WTC11 (cell line): ENCODE data around the gene BCL11B. TPM values are rescaled to one million over a fixed set of nuclear protein-coding genes. Genes with fewer than 3 reads are reported as not detected.

Experiments
- ATAC-seq: fragments of 200-7000 bp; cut with Tn5 transposase; 2 replicates; pipeline ENCODE4 v1.10.0; 2021; ENCODE audit warnings: mild to moderate bottlenecking, moderate library complexity
- CTCF ChIA-PET: fragments of 300-600 bp; sonication (Branson Sonifier 250); formaldehyde crosslinking; loops from one replicate; lab custom pipeline; 2021; ENCODE audit warnings: antibody characterized with exemption; lab: Charles Lee
- POLR2A ChIA-PET: fragments of 350-600 bp; sonication (Branson Sonifier 250); formaldehyde crosslinking; loops from one replicate; lab custom pipeline; 2021; ENCODE audit warnings: antibody characterized with exemption; lab: Charles Lee
- DNase-seq: peaks from one replicate; pipeline ENCODE4 v3.0.0; 2021; ENCODE audit warnings: low spot score
- H3K27ac Mint-ChIP-seq: 2 replicates; pipeline ENCODE4 v1.8.0; 2021; ENCODE audit warnings: mixed read lengths
- H3K27me3 Mint-ChIP-seq: 2 replicates; pipeline ENCODE4 v1.8.0; 2021; ENCODE audit warnings: low read depth, mild to moderate bottlenecking, moderate library complexity, mixed read lengths
- H3K36me3 Mint-ChIP-seq: 2 replicates; pipeline ENCODE4 v1.8.0; 2021; ENCODE audit warnings: mixed read lengths
- H3K4me1 Mint-ChIP-seq: 2 replicates; pipeline ENCODE4 v1.8.0; 2022; ENCODE audit warnings: mixed read lengths
- H3K4me3 Mint-ChIP-seq: 2 replicates; pipeline ENCODE4 v1.8.0; 2021; ENCODE audit warnings: mild to moderate bottlenecking, moderate library complexity, mixed read lengths
- H3K9me3 Mint-ChIP-seq: 2 replicates; pipeline ENCODE4 v1.8.0; 2021; ENCODE audit warnings: mixed read lengths
- AR ChIP-seq: fragments of 250-450 bp; sonication (Bioruptor Pico); IDR thresholded peaks from 2 replicates; pipeline ENCODE4 v1.9.0; 2021; ENCODE audit warnings: mild to moderate bottlenecking
- CREM ChIP-seq: sonication (generic); formaldehyde crosslinking; IDR thresholded peaks from 2 replicates; pipeline ENCODE4 v1.8.1; 2022; ENCODE audit warnings: mild to moderate bottlenecking, missing genetic modification reagents, moderate library complexity
- GTF2I ChIP-seq: fragments of 250-450 bp; sonication (Bioruptor Pico); conservative IDR thresholded peaks from 2 replicates; pipeline ENCODE4 v1.4.0; 2021; ENCODE audit warnings: mild to moderate bottlenecking
- IRF2 ChIP-seq: sonication (generic); formaldehyde crosslinking; IDR thresholded peaks from 2 replicates; pipeline ENCODE4 v1.8.0; 2022; ENCODE audit warnings: low read depth, missing genetic modification reagents, borderline replicate concordance
- KAT7 ChIP-seq: sonication (generic); formaldehyde crosslinking; IDR thresholded peaks from 2 replicates; pipeline ENCODE4 v1.8.1; 2023; ENCODE audit warnings: missing genetic modification reagents, mild to moderate bottlenecking, borderline replicate concordance
- NFE2L1 ChIP-seq: sonication (generic); formaldehyde crosslinking; IDR thresholded peaks from 2 replicates; pipeline ENCODE4 v1.8.1; 2023; ENCODE audit warnings: missing genetic modification reagents
- NR1H2 ChIP-seq: sonication (generic); formaldehyde crosslinking; IDR thresholded peaks from 2 replicates; pipeline ENCODE4 v1.9.0; 2021; ENCODE audit warnings: mild to moderate bottlenecking, moderate library complexity, missing genetic modification reagents
- NR3C1 ChIP-seq: sonication (generic); formaldehyde crosslinking; conservative IDR thresholded peaks from 2 replicates; pipeline ENCODE4 v1.8.1; 2023; ENCODE audit warnings: low read depth, mild to moderate bottlenecking, missing genetic modification reagents
- SOX15 ChIP-seq: fragments of 250-450 bp; sonication (Bioruptor Pico); IDR thresholded peaks from 2 replicates; pipeline ENCODE4 v1.9.0; 2021; ENCODE audit warnings: mild to moderate bottlenecking
- USF2 ChIP-seq: sonication (generic); formaldehyde crosslinking; IDR thresholded peaks from 2 replicates; pipeline ENCODE4 v1.8.1; 2023; ENCODE audit warnings: mild to moderate bottlenecking, missing genetic modification reagents, moderate library complexity
- ZNF532 ChIP-seq: fragments of 250-450 bp; sonication (Bioruptor Pico); IDR thresholded peaks from 2 replicates; pipeline ENCODE4 v1.9.0; 2021; ENCODE audit warnings: mild to moderate bottlenecking, borderline replicate concordance
- ZNF671 ChIP-seq: fragments of 250-450 bp; sonication (Bioruptor Pico); IDR thresholded peaks from 2 replicates; pipeline ENCODE4 v1.8.0; 2021; ENCODE audit warnings: mild to moderate bottlenecking
- total RNA-seq: library from RNA; stranded (reverse); gene quantifications from 3 replicates; pipeline ENCODE4 v1.2.3, GENCODE V29; 2021

The BCL11B gene
- total RNA-seq, 1 experiment from 2014 or later: 9.1 TPM

GRCh38 chr14:99244941-99245563, 26.9 kb downstream of the BCL11B start:
- no peak for DNase-seq
- H3K9me3 Mint-ChIP-seq: no peaks in the 10 kb centered on the region
- H3K4me1 Mint-ChIP-seq: peaks cover 81% of the 10 kb centered on the region
- TF ChIP-seq ZNF532 (CRISPR knock-in tag) (0 out of 2 replicates have a peak, but pooled peaks have one; percentile 29), USF2 (CRISPR knock-in tag) (no peak)
- peaks cover 3% of the 10 kb centered on the region for H3K36me3 Mint-ChIP-seq
- peak overlapping the region; percentile 97 for H3K27ac Mint-ChIP-seq
- no peak for ATAC-seq
- ChIA-PET POLR2A (interaction anchor here (0.9 to 1.1 kb wide), 3 partner anchors 9 to 23 kb away, joined by 3 read pairs; no protein-coding TSS in a partner anchor), CTCF (interaction anchor here (1.1 to 2.4 kb wide), 3 partner anchors 14 to 75 kb away, joined by 3 to 10 read pairs (median 3); no protein-coding TSS in a partner anchor)
- H3K4me3 Mint-ChIP-seq: peak overlapping the region; percentile 73
- H3K27me3 Mint-ChIP-seq: no peaks in the 10 kb centered on the region

- Mint-ChIP-seq H3K27ac (peak overlapping the region; percentile 97), H3K4me3 (peak overlapping the region; percentile 73), H3K4me1 (peaks cover 85% of the 10 kb centered on the region), H3K9me3 (no peaks in the 10 kb centered on the region), H3K27me3 (no peaks in the 10 kb centered on the region), H3K36me3 (peaks cover 1% of the 10 kb centered on the region)
- TF ChIP-seq AR (CRISPR knock-in tag) (no peak), KAT7 (CRISPR knock-in tag) (no peak), NR1H2 (CRISPR knock-in tag) (no peak), IRF2 (CRISPR knock-in tag) (no peak), ZNF671 (CRISPR knock-in tag) (no peak), USF2 (CRISPR knock-in tag) (no peak), NFE2L1 (CRISPR knock-in tag) (no peak), ZNF532 (CRISPR knock-in tag) (no peak), SOX15 (CRISPR knock-in tag) (no peak), CREM (CRISPR knock-in tag) (no peak), GTF2I (no peak), NR3C1 (CRISPR knock-in tag) (no peak)
- DNase-seq (no peak), ATAC-seq (no peak)
- ChIA-PET POLR2A (interaction anchor here (0.9 to 1.1 kb wide), 2 partner anchors 9 to 18 kb away, joined by 3 read pairs; no protein-coding TSS in a partner anchor), CTCF (interaction anchor here (1.1 to 2.4 kb wide), 3 partner anchors 13 to 76 kb away, joined by 3 to 10 read pairs (median 3); no protein-coding TSS in a partner anchor)
Observed at GRCh38 chr14:99244367-99244901, 27.6 kb downstream of the BCL11B start.
